ENCODE measurements around the gene USP44.

- TF ChIP-seq POLR2A (IDR thresholded peaks at IDR 0.05): no peak
- TF ChIP-seq CTCF (IDR thresholded peaks at IDR 0.05): no peak
Observed at GRCh38 chr12:95470300-95470699, 81.0 kb downstream of the USP44 start.
